Fibroblast of mammary gland (primary cell): ENCODE results near the gene DENND1B.
A peak's percentile ranks its signal among the peaks of the same experiment; 100 is the strongest.

Experiments used
- DNase-seq: peaks from one replicate; pipeline ENCODE4 v3.0.0-alpha.2; 2010; ENCODE audit warnings: low read depth
- H3K4me3 ChIP-seq: 2 replicates; pipeline ENCODE4 v1.5.1; 2011; ENCODE audit warnings: low read depth, mild to moderate bottlenecking, low read length, moderate library complexity; ENCODE audit not compliant: control insufficient read depth
- CTCF ChIP-seq: conservative IDR thresholded peaks from 2 replicates; pipeline ENCODE4 v1.5.1; 2011; ENCODE audit warnings: low read depth, low read length, inconsistent platforms; ENCODE audit not compliant: control insufficient read depth, insufficient read depth

DENND1B gene

GRCh38 chr1:197775282-197776262 lies at the start of gene DENND1B:
Gene DENND1B, minus strand, starts transcription at chr1:197775480. Its CDS starts 325 bp downstream, at chr1:197775155.
- TF ChIP-seq CTCF, result no peak
- peak; percentile 45 for DNase-seq
- H3K4me3 ChIP-seq, result peak within 1 kb of the TSS; percentile 59

GRCh38 chr1:197814306-197814705 lies 39.0 kb upstream of the DENND1B start:
- H3K4me3 ChIP-seq, result no peak overlapping the region
- no peak for DNase-seq
- TF ChIP-seq CTCF, result no peak

- H3K4me3 ChIP-seq, result no peak overlapping the region
- no peak for DNase-seq
- no peak for TF ChIP-seq CTCF
Observed at GRCh38 chr1:197813741-197814140, 38.5 kb upstream of the DENND1B start.

GRCh38 chr1:197811769-197812168 lies 36.5 kb upstream of the DENND1B start:
- TF ChIP-seq CTCF, result no peak
- no peak for DNase-seq
- no peak overlapping the region for H3K4me3 ChIP-seq

- H3K4me3 ChIP-seq, result no peak overlapping the region
- no peak for TF ChIP-seq CTCF
- no peak for DNase-seq
Observed at GRCh38 chr1:197810812-197811211, 35.5 kb upstream of the DENND1B start.

- H3K4me3 ChIP-seq, result no peak overlapping the region
- DNase-seq, result no peak
- TF ChIP-seq CTCF, result no peak
Observed at GRCh38 chr1:197808880-197809279, 33.6 kb upstream of the DENND1B start.
